ENCODE results near the gene PLEK.

DNA sequence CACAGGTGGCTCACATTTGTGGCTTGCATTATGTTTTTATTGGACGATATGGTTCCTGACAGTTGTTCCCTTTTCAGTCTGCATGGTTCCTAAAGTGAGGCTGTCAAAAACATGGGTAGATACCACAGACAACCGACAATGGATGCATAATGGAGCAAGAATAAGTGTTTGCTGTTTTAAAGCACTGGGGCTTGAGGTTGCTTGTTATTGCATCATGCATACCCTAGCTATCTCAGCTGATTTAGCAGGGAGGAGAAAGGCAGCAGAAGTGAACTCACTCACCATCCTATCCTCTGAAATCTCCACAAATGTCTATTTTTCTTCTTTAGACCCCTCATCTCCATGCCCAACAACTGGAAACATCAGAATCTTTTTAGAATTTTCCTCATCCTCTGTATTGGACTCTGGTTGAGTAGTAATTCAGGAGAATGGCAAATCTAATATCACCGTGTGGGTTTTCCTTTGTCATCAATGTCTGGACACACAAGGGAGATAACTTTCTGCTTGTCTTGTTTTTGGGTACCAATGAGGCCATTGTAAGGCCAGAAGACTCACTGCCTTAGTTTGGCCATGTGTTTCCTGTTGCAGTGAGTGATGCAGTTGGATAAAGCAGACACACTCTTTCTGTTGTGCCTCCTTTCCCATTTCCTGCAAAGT, 55.3 kb downstream of the PLEK start:
- TF ChIP-seq POLR2AphosphoS5 (IDR thresholded peaks at IDR 0.05; ENCODE audit: low read depth) (peak; percentile 60; the same call in 1 of the 2 replicates), GABPA (IDR thresholded peaks at IDR 0.05; ENCODE audit: low read depth) (0 out of 2 replicates have a peak, but pooled peaks have one; percentile 14)
- TF ChIP-seq, protein P1, sequence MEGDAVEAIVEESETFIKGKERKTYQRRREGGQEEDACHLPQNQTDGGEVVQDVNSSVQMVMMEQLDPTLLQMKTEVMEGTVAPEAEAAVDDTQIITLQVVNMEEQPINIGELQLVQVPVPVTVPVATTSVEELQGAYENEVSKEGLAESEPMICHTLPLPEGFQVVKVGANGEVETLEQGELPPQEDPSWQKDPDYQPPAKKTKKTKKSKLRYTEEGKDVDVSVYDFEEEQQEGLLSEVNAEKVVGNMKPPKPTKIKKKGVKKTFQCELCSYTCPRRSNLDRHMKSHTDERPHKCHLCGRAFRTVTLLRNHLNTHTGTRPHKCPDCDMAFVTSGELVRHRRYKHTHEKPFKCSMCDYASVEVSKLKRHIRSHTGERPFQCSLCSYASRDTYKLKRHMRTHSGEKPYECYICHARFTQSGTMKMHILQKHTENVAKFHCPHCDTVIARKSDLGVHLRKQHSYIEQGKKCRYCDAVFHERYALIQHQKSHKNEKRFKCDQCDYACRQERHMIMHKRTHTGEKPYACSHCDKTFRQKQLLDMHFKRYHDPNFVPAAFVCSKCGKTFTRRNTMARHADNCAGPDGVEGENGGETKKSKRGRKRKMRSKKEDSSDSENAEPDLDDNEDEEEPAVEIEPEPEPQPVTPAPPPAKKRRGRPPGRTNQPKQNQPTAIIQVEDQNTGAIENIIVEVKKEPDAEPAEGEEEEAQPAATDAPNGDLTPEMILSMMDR (IDR thresholded peaks at IDR 0.05; ENCODE audit: insufficient read depth, low read length) = no peak
- TF ChIP-seq, protein P2, sequence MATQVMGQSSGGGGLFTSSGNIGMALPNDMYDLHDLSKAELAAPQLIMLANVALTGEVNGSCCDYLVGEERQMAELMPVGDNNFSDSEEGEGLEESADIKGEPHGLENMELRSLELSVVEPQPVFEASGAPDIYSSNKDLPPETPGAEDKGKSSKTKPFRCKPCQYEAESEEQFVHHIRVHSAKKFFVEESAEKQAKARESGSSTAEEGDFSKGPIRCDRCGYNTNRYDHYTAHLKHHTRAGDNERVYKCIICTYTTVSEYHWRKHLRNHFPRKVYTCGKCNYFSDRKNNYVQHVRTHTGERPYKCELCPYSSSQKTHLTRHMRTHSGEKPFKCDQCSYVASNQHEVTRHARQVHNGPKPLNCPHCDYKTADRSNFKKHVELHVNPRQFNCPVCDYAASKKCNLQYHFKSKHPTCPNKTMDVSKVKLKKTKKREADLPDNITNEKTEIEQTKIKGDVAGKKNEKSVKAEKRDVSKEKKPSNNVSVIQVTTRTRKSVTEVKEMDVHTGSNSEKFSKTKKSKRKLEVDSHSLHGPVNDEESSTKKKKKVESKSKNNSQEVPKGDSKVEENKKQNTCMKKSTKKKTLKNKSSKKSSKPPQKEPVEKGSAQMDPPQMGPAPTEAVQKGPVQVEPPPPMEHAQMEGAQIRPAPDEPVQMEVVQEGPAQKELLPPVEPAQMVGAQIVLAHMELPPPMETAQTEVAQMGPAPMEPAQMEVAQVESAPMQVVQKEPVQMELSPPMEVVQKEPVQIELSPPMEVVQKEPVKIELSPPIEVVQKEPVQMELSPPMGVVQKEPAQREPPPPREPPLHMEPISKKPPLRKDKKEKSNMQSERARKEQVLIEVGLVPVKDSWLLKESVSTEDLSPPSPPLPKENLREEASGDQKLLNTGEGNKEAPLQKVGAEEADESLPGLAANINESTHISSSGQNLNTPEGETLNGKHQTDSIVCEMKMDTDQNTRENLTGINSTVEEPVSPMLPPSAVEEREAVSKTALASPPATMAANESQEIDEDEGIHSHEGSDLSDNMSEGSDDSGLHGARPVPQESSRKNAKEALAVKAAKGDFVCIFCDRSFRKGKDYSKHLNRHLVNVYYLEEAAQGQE (IDR thresholded peaks at IDR 0.05; ENCODE audit: insufficient replicate concordance, low read depth) = no peak

All from HL-60 (cell line).